ENCODE measurements around the gene MYBPH.

The MYBPH gene

DNA sequence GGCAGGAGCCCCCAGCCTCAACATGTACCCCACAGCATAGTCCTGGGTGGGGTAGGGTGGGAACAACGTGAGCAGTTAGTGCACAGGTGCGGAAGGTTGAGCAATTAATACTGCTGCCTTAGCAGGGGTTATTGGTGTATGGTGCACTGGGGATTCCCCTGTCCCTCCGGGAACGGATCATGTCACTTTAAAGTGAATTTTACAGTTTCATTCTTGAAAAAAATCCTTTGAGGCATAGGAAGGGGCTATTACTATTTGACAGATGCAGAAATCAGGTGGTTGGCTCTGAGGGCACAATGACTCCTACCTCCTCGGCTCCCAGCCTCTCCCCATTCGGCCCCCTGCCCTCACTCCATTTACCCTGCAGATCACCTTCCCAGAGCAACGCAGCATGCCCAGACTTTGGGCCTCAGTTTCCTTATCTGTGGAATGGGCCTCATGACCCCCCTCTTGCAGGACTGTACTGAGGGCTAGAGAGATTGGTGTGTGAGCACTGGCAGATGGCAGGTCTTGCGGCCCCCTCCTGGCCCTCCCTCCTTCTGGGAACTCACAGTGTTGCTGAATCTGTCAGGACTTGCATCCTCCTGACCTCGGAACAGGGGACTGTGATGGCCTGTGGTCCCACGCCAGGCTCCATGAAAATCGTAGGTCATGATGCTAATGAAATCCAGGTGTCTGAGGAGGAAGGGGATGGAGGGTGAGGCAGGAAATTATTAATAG lies 5.1 kb upstream of the MYBPH start (continued):
- TF ChIP-seq, protein P1, sequence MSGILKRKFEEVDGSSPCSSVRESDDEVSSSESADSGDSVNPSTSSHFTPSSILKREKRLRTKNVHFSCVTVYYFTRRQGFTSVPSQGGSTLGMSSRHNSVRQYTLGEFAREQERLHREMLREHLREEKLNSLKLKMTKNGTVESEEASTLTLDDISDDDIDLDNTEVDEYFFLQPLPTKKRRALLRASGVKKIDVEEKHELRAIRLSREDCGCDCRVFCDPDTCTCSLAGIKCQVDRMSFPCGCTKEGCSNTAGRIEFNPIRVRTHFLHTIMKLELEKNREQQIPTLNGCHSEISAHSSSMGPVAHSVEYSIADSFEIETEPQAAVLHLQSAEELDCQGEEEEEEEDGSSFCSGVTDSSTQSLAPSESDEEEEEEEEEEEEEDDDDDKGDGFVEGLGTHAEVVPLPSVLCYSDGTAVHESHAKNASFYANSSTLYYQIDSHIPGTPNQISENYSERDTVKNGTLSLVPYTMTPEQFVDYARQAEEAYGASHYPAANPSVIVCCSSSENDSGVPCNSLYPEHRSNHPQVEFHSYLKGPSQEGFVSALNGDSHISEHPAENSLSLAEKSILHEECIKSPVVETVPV (CRISPR knock-in tag; IDR thresholded peaks at IDR 0.05), result no peak

- no peak for ATAC-seq
- TF ChIP-seq, protein P1 (CRISPR knock-in tag; IDR thresholded peaks at IDR 0.05), result no peak
- TF ChIP-seq ZC3H10 (CRISPR knock-in tag; IDR thresholded peaks at IDR 0.05) (no peak), TCF4 (CRISPR knock-in tag; IDR thresholded peaks at IDR 0.05; ENCODE audit: borderline replicate concordance) (no peak), ESRRG (CRISPR knock-in tag; IDR thresholded peaks at IDR 0.05) (no peak), BACH2 (CRISPR knock-in tag; IDR thresholded peaks at IDR 0.05; ENCODE audit: borderline replicate concordance) (no peak), TOX (CRISPR knock-in tag; IDR thresholded peaks at IDR 0.05; ENCODE audit: borderline replicate concordance) (no peak), SNAI2 (CRISPR knock-in tag; IDR thresholded peaks at IDR 0.05) (no peak), GLIS3 (CRISPR knock-in tag; IDR thresholded peaks at IDR 0.05) (no peak), ZNF70 (CRISPR knock-in tag; IDR thresholded peaks at IDR 0.05) (no peak), RARB (CRISPR knock-in tag; IDR thresholded peaks at IDR 0.05) (no peak), PATZ1 (CRISPR knock-in tag; IDR thresholded peaks at IDR 0.05; ENCODE audit: borderline replicate concordance) (no peak), CSDC2 (CRISPR knock-in tag; IDR thresholded peaks at IDR 0.05) (no peak), PPARA (CRISPR knock-in tag; IDR thresholded peaks at IDR 0.05; ENCODE audit: borderline replicate concordance) (no peak), ARNTL (CRISPR knock-in tag; IDR thresholded peaks at IDR 0.05; ENCODE audit: borderline replicate concordance, low read depth) (no peak), ZFP3 (CRISPR knock-in tag; IDR thresholded peaks at IDR 0.05) (no peak), ZFP30 (CRISPR knock-in tag; IDR thresholded peaks at IDR 0.05) (no peak), ISL1 (CRISPR knock-in tag; IDR thresholded peaks at IDR 0.05) (no peak)
- TF ChIP-seq, protein P2, sequence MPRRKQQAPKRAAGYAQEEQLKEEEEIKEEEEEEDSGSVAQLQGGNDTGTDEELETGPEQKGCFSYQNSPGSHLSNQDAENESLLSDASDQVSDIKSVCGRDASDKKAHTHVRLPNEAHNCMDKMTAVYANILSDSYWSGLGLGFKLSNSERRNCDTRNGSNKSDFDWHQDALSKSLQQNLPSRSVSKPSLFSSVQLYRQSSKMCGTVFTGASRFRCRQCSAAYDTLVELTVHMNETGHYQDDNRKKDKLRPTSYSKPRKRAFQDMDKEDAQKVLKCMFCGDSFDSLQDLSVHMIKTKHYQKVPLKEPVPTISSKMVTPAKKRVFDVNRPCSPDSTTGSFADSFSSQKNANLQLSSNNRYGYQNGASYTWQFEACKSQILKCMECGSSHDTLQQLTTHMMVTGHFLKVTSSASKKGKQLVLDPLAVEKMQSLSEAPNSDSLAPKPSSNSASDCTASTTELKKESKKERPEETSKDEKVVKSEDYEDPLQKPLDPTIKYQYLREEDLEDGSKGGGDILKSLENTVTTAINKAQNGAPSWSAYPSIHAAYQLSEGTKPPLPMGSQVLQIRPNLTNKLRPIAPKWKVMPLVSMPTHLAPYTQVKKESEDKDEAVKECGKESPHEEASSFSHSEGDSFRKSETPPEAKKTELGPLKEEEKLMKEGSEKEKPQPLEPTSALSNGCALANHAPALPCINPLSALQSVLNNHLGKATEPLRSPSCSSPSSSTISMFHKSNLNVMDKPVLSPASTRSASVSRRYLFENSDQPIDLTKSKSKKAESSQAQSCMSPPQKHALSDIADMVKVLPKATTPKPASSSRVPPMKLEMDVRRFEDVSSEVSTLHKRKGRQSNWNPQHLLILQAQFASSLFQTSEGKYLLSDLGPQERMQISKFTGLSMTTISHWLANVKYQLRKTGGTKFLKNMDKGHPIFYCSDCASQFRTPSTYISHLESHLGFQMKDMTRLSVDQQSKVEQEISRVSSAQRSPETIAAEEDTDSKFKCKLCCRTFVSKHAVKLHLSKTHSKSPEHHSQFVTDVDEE (CRISPR knock-in tag; IDR thresholded peaks at IDR 0.05), result no peak
- TF ChIP-seq, protein P3, sequence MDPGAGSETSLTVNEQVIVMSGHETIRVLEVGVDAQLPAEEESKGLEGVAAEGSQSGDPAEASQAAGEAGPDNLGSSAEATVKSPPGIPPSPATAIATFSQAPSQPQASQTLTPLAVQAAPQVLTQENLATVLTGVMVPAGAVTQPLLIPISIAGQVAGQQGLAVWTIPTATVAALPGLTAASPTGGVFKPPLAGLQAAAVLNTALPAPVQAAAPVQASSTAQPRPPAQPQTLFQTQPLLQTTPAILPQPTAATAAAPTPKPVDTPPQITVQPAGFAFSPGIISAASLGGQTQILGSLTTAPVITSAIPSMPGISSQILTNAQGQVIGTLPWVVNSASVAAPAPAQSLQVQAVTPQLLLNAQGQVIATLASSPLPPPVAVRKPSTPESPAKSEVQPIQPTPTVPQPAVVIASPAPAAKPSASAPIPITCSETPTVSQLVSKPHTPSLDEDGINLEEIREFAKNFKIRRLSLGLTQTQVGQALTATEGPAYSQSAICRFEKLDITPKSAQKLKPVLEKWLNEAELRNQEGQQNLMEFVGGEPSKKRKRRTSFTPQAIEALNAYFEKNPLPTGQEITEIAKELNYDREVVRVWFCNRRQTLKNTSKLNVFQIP (CRISPR knock-in tag; IDR thresholded peaks at IDR 0.05; ENCODE audit: borderline replicate concordance, low read depth), result no peak
Observed at GRCh38 chr1:203179667-203180005, 4.0 kb upstream of the MYBPH start.

DNA sequence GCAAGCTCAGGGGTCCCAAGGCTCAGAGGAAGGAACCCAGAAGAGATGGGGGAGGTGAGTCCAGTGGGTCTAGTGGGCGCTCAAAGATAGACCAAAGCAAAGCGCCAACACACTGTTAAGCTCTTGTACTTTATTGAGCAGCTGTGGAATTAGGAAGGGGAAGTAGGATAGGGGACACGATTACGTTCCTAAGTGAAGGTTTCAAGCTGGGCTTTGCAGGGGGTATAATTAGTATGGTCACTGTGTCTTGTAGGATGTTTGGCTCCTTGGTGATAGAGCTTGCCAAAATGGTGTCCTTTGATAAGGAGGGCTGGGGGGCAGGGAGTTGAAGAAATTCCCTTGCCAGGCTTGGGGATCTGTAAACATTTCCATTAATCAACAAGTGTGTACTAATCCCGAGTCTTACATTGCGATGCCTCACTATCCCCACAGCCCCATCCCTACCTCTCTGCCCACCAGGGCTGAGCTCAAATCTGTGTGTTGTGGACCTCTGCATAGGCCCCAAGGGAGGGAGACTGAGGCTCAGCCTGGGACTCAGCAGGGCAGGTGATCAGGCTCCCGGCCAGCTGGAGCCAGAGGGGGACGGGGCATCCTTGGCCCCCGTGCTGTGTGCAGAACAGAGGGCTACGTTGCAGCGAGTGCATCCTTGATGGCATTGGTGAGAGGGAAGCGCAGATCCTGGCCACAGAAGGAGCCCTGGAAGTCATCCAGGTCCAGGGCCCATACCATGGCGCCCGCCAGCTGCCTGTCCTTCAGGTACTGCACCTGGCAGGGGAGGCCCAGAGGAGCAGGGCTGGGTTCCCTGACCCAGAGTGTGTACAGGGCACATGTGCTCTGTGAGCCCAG lies 3.4 kb upstream of the MYBPH start:
- TF ChIP-seq CSDC2 (CRISPR knock-in tag; IDR thresholded peaks at IDR 0.05) (no peak), ZFP30 (CRISPR knock-in tag; IDR thresholded peaks at IDR 0.05) (no peak), RARB (CRISPR knock-in tag; IDR thresholded peaks at IDR 0.05) (no peak), ARNTL (CRISPR knock-in tag; IDR thresholded peaks at IDR 0.05; ENCODE audit: borderline replicate concordance, low read depth) (no peak), ESRRG (CRISPR knock-in tag; IDR thresholded peaks at IDR 0.05) (no peak), ZFP3 (CRISPR knock-in tag; IDR thresholded peaks at IDR 0.05) (no peak), GLIS3 (CRISPR knock-in tag; IDR thresholded peaks at IDR 0.05) (no peak)
- TF ChIP-seq, protein P3 (CRISPR knock-in tag; IDR thresholded peaks at IDR 0.05; ENCODE audit: borderline replicate concordance, low read depth), result no peak
- no peak for ATAC-seq
